GM23338 (cell line): ENCODE measurements around the gene IL16. TPM values are rescaled to one million over a fixed set of nuclear protein-coding genes. Genes with fewer than 3 reads are reported as not detected.

Experiments
- ATAC-seq: fragments of 200-7000 bp; cut with Tn5 transposase; 3 replicates; pipeline ENCODE4 v1.9.1; 2020
- DNase-seq: peaks from one replicate; pipeline ENCODE4 v3.0.0-alpha.2; 2015; ENCODE audit warnings: low spot score
- H2AFZ ChIP-seq: fragments of 200-600 bp; sonication (generic); 2 replicates; pipeline ENCODE4 v1.8.0; 2016; ENCODE audit warnings: antibody characterized with exemption, mild to moderate bottlenecking, moderate library complexity
- H3F3A ChIP-seq: fragments of 200-600 bp; sonication (generic); replicated peaks from 2 replicates; pipeline ENCODE4 v1.8.0; 2017; ENCODE audit warnings: antibody characterized with exemption, mixed run types, low read depth
- H3K27ac ChIP-seq: fragments of 200-600 bp; sonication (generic); 2 replicates; pipeline ENCODE4 v1.6.1; 2016; ENCODE audit warnings: low read depth
- H3K27me3 ChIP-seq: fragments of 200-600 bp; sonication (generic); 2 replicates; pipeline ENCODE4 v1.8.0; 2016; ENCODE audit warnings: mild to moderate bottlenecking, mixed run types, moderate library complexity; ENCODE audit not compliant: insufficient read depth
- H3K36me3 ChIP-seq: fragments of 200-600 bp; sonication (generic); 2 replicates; pipeline ENCODE4 v1.8.0; 2016; ENCODE audit warnings: mild to moderate bottlenecking; ENCODE audit not compliant: insufficient read depth
- H3K4me1 ChIP-seq: fragments of 200-600 bp; sonication (generic); 2 replicates; pipeline ENCODE4 v1.8.0; 2016; ENCODE audit warnings: mild to moderate bottlenecking, moderate library complexity; ENCODE audit not compliant: insufficient read depth
- H3K4me2 ChIP-seq: fragments of 200-600 bp; sonication (generic); 2 replicates; pipeline ENCODE4 v1.7.1; 2017; ENCODE audit warnings: mixed run types
- H3K4me3 ChIP-seq: fragments of 200-600 bp; sonication (generic); 2 replicates; pipeline ENCODE4 v1.6.1; 2016; ENCODE audit warnings: mixed run types
- H3K79me2 ChIP-seq: fragments of 200-600 bp; sonication (generic); replicated peaks from 2 replicates; pipeline ENCODE4 v1.8.0; 2017; ENCODE audit warnings: mild to moderate bottlenecking; ENCODE audit not compliant: insufficient read depth
- H3K9me2 ChIP-seq: fragments of 200-600 bp; sonication (generic); 2 replicates; pipeline ENCODE4 v1.8.0; 2017; ENCODE audit not compliant: insufficient read depth
- H4K20me1 ChIP-seq: fragments of 200-600 bp; sonication (generic); replicated peaks from 2 replicates; pipeline ENCODE4 v1.8.0; 2017; ENCODE audit warnings: mild to moderate bottlenecking; ENCODE audit not compliant: insufficient read depth
- H3K27ac Mint-ChIP-seq: 2 replicates; pipeline ENCODE4 v1.8.0; 2020; ENCODE audit warnings: inconsistent platforms, mild to moderate bottlenecking, moderate library complexity, mixed read lengths
- H3K27me3 Mint-ChIP-seq: 3 replicates; pipeline ENCODE4 v1.8.0; 2022; ENCODE audit warnings: low read depth, mild to moderate bottlenecking, moderate library complexity, mixed read lengths, inconsistent platforms; ENCODE audit not compliant: insufficient read depth, poor library complexity
- H3K36me3 Mint-ChIP-seq: 3 replicates; pipeline ENCODE4 v1.8.0; 2021; ENCODE audit warnings: low read depth, mild to moderate bottlenecking, inconsistent platforms, moderate library complexity, mixed read lengths
- H3K4me1 Mint-ChIP-seq: 3 replicates; pipeline ENCODE4 v1.8.0; 2020; ENCODE audit warnings: mild to moderate bottlenecking, inconsistent platforms, mixed read lengths
- H3K4me3 Mint-ChIP-seq: 3 replicates; pipeline ENCODE4 v1.8.0; 2021; ENCODE audit warnings: moderate library complexity, mild to moderate bottlenecking, inconsistent platforms, mixed read lengths
- H3K9me3 Mint-ChIP-seq: 3 replicates; pipeline ENCODE4 v1.8.0; 2020; ENCODE audit warnings: moderate library complexity, mild to moderate bottlenecking, inconsistent platforms, mixed read lengths
- EZH2 ChIP-seq: fragments of 200-600 bp; sonication (generic); IDR thresholded peaks from one replicate; pipeline ENCODE4 v1.8.0; 2017; ENCODE audit warnings: antibody characterized with exemption, mild to moderate bottlenecking, low read depth; ENCODE audit not compliant: unreplicated experiment
- EZH2phosphoT487 ChIP-seq: fragments of 200-600 bp; sonication (generic); IDR thresholded peaks from one replicate; pipeline ENCODE4 v1.8.1; 2018; ENCODE audit warnings: antibody characterized with exemption; ENCODE audit not compliant: unreplicated experiment
- JUNB ChIP-seq: IDR thresholded peaks from one replicate; pipeline ENCODE4 v1.6.1; 2016; ENCODE audit warnings: antibody characterized with exemption; ENCODE audit not compliant: unreplicated experiment
- POLR2AphosphoS5 ChIP-seq: IDR thresholded peaks from 2 replicates; pipeline ENCODE4 v1.6.1; 2016; ENCODE audit warnings: antibody characterized with exemption, low read depth
- ZNF114 ChIP-seq: fragments of 250-450 bp; sonication (Bioruptor Pico); IDR thresholded peaks from 2 replicates; pipeline ENCODE4 v1.5.0; 2020; ENCODE audit warnings: mild to moderate bottlenecking, moderate library complexity
- polyA plus RNA-seq: library from polyadenylated mRNA; unstranded; fragments of >200 nt; fragmentation: Nextera tagmentation; extraction: Ambion mirVana; gene quantifications from 2 replicates; pipeline ENCODE4 v1.2.1, GENCODE V29; 2016
- total RNA-seq: library from RNA; depleted of rRNA; stranded (reverse); fragments of >200 nt; shearing (Covaris generic); gene quantifications from 2 replicates; pipeline ENCODE4 v1.2.3, GENCODE V29; 2014
- TF ChIP-seq, protein P1 (sequence below): fragments of 250-450 bp; sonication (Bioruptor Pico); IDR thresholded peaks from 2 replicates; pipeline ENCODE4 v1.5.0; 2020; ENCODE audit warnings: mild to moderate bottlenecking, moderate library complexity
- TF ChIP-seq, protein P2 (sequence below): IDR thresholded peaks from one replicate; pipeline ENCODE4 v1.6.1; 2018; ENCODE audit warnings: antibody characterized with exemption; ENCODE audit not compliant: unreplicated experiment
- TF ChIP-seq, protein P3 (sequence below): IDR thresholded peaks from 2 replicates; pipeline ENCODE4 v1.6.1; 2016; ENCODE audit warnings: antibody characterized with exemption
- TF ChIP-seq, protein P4 (sequence below), 2 experiments: fragments of 200-600 bp in 1 of 2; sonication (generic) in 1 of 2; conservative IDR thresholded peaks; 2 replicates each; pipeline versions ENCODE4 v1.5.1 to v1.6.1; 2016 to 2017; ENCODE audit warnings: antibody characterized with exemption in 2 of 2, low read depth in 2 of 2, mild to moderate bottlenecking in 2 of 2, moderate library complexity in 1 of 2

Gene IL16
- total and polyA plus RNA-seq, 2 experiments from 2014 or later = 0.29 TPM; not detected in 1

DNA sequence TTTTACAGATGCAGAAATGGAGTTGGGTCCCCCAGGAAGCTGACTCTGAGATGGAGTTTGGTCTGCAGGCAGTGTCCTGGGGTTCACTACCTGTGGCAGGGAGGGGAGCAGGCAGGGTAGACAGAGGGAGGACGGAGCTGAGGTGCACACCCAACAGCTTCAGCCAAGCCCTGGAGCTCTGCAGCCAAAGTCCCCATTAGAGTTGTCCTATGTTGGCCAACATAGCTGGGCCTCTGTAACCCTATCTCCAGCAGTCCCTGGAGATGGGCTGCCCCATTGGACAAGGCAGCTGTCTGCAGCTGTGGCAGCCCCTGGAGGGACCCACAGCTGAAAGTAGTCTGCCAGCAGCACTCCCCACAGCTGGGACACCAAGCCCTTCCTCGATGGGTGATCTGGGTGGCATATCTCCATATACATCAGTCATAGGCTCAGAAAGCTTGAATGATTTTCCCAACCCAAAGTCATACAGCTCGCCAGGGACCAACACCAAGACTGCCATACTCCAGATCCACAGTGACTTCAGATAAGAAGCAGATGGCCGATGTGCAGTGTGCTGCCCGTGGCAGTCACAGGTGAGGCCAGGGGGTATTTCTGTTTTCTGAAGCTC, 95.3 kb downstream of the IL16 start:
- Mint-ChIP-seq H3K27ac (no peak overlapping the region), H3K36me3 (no peaks in the 10 kb centered on the region), H3K4me3 (no peak overlapping the region), H3K9me3 (no peaks in the 10 kb centered on the region), H3K4me1 (peaks cover 23% of the 10 kb centered on the region), H3K27me3 (peaks cover 7% of the 10 kb centered on the region)
- Histone ChIP-seq H4K20me1 (no peaks in the 10 kb centered on the region), H3K9me2 (no peaks in the 10 kb centered on the region), H3K4me3 (no peak overlapping the region), H3K4me1 (no peaks in the 10 kb centered on the region), H3K27ac (no peak overlapping the region), H3K4me2 (no peak overlapping the region), H3K36me3 (no peaks in the 10 kb centered on the region), H2AFZ (no peak overlapping the region), H3K27me3 (no peaks in the 10 kb centered on the region), H3K79me2 (no peaks in the 10 kb centered on the region), H3F3A (no peaks in the 10 kb centered on the region)
- ATAC-seq = no peak
- TF ChIP-seq ZNF114 (CRISPR knock-in tag) = no peak
- no peak for DNase-seq

DNA sequence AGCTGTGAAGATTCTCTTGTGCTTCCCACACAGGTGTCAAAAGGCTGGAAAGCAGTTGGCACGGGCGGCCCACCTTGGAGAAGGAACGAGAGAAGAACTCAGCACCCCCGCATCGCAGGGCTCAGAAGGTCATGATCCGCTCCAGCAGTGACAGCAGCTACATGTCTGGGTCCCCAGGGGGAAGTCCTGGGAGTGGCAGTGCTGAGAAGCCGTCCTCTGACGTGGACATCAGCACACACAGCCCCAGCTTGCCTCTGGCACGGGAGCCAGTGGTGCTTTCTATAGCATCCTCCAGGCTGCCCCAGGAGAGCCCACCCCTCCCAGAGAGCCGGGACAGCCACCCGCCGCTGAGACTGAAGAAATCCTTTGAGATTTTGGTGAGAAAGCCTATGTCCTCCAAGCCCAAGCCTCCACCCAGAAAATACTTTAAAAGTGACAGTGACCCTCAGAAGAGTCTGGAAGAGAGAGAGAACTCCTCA, 95.9 kb downstream of the IL16 start:
- Mint-ChIP-seq H3K27me3 (peaks cover 7% of the 10 kb centered on the region), H3K4me3 (no peak overlapping the region), H3K9me3 (no peaks in the 10 kb centered on the region), H3K36me3 (no peaks in the 10 kb centered on the region), H3K27ac (no peak overlapping the region), H3K4me1 (peaks cover 24% of the 10 kb centered on the region)
- H3K4me1 ChIP-seq = no peaks in the 10 kb centered on the region
- H3K4me3 ChIP-seq = no peak overlapping the region
- no peaks in the 10 kb centered on the region for H3K36me3 ChIP-seq
- no peak overlapping the region for H2AFZ ChIP-seq
- H3F3A ChIP-seq = no peaks in the 10 kb centered on the region
- no peaks in the 10 kb centered on the region for H3K79me2 ChIP-seq
- ATAC-seq (no peak), DNase-seq (no peak)
- no peaks in the 10 kb centered on the region for H4K20me1 ChIP-seq
- no peak overlapping the region for H3K4me2 ChIP-seq
- no peaks in the 10 kb centered on the region for H3K9me2 ChIP-seq
- H3K27ac ChIP-seq = no peak overlapping the region
- no peaks in the 10 kb centered on the region for H3K27me3 ChIP-seq
- TF ChIP-seq, protein P1, sequence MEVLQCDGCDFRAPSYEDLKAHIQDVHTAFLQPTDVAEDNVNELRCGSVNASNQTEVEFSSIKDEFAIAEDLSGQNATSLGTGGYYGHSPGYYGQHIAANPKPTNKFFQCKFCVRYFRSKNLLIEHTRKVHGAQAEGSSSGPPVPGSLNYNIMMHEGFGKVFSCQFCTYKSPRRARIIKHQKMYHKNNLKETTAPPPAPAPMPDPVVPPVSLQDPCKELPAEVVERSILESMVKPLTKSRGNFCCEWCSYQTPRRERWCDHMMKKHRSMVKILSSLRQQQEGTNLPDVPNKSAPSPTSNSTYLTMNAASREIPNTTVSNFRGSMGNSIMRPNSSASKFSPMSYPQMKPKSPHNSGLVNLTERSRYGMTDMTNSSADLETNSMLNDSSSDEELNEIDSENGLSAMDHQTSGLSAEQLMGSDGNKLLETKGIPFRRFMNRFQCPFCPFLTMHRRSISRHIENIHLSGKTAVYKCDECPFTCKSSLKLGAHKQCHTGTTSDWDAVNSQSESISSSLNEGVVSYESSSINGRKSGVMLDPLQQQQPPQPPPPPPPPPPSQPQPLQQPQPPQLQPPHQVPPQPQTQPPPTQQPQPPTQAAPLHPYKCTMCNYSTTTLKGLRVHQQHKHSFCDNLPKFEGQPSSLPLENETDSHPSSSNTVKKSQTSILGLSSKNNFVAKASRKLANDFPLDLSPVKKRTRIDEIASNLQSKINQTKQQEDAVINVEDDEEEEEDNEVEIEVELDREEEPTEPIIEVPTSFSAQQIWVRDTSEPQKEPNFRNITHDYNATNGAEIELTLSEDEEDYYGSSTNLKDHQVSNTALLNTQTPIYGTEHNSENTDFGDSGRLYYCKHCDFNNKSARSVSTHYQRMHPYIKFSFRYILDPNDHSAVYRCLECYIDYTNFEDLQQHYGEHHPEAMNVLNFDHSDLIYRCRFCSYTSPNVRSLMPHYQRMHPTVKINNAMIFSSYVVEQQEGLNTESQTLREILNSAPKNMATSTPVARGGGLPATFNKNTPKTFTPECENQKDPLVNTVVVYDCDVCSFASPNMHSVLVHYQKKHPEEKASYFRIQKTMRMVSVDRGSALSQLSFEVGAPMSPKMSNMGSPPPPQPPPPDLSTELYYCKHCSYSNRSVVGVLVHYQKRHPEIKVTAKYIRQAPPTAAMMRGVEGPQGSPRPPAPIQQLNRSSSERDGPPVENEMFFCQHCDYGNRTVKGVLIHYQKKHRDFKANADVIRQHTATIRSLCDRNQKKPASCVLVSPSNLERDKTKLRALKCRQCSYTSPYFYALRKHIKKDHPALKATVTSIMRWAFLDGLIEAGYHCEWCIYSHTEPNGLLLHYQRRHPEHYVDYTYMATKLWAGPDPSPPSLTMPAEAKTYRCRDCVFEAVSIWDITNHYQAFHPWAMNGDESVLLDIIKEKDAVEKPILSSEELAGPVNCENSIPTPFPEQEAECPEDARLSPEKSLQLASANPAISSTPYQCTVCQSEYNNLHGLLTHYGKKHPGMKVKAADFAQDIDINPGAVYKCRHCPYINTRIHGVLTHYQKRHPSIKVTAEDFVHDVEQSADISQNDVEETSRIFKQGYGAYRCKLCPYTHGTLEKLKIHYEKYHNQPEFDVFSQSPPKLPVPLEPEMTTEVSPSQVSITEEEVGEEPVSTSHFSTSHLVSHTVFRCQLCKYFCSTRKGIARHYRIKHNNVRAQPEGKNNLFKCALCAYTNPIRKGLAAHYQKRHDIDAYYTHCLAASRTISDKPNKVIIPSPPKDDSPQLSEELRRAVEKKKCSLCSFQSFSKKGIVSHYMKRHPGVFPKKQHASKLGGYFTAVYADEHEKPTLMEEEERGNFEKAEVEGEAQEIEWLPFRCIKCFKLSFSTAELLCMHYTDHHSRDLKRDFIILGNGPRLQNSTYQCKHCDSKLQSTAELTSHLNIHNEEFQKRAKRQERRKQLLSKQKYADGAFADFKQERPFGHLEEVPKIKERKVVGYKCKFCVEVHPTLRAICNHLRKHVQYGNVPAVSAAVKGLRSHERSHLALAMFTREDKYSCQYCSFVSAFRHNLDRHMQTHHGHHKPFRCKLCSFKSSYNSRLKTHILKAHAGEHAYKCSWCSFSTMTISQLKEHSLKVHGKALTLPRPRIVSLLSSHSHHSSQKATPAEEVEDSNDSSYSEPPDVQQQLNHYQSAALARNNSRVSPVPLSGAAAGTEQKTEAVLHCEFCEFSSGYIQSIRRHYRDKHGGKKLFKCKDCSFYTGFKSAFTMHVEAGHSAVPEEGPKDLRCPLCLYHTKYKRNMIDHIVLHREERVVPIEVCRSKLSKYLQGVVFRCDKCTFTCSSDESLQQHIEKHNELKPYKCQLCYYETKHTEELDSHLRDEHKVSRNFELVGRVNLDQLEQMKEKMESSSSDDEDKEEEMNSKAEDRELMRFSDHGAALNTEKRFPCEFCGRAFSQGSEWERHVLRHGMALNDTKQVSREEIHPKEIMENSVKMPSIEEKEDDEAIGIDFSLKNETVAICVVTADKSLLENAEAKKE = no peak
- TF ChIP-seq POLR2AphosphoS5 = no peak
- TF ChIP-seq, protein P2, sequence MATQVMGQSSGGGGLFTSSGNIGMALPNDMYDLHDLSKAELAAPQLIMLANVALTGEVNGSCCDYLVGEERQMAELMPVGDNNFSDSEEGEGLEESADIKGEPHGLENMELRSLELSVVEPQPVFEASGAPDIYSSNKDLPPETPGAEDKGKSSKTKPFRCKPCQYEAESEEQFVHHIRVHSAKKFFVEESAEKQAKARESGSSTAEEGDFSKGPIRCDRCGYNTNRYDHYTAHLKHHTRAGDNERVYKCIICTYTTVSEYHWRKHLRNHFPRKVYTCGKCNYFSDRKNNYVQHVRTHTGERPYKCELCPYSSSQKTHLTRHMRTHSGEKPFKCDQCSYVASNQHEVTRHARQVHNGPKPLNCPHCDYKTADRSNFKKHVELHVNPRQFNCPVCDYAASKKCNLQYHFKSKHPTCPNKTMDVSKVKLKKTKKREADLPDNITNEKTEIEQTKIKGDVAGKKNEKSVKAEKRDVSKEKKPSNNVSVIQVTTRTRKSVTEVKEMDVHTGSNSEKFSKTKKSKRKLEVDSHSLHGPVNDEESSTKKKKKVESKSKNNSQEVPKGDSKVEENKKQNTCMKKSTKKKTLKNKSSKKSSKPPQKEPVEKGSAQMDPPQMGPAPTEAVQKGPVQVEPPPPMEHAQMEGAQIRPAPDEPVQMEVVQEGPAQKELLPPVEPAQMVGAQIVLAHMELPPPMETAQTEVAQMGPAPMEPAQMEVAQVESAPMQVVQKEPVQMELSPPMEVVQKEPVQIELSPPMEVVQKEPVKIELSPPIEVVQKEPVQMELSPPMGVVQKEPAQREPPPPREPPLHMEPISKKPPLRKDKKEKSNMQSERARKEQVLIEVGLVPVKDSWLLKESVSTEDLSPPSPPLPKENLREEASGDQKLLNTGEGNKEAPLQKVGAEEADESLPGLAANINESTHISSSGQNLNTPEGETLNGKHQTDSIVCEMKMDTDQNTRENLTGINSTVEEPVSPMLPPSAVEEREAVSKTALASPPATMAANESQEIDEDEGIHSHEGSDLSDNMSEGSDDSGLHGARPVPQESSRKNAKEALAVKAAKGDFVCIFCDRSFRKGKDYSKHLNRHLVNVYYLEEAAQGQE = no peak
- TF ChIP-seq, protein P3, sequence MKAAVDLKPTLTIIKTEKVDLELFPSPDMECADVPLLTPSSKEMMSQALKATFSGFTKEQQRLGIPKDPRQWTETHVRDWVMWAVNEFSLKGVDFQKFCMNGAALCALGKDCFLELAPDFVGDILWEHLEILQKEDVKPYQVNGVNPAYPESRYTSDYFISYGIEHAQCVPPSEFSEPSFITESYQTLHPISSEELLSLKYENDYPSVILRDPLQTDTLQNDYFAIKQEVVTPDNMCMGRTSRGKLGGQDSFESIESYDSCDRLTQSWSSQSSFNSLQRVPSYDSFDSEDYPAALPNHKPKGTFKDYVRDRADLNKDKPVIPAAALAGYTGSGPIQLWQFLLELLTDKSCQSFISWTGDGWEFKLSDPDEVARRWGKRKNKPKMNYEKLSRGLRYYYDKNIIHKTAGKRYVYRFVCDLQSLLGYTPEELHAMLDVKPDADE = no peak
- TF ChIP-seq EZH2 = no peak
- TF ChIP-seq JUNB = no peak
- TF ChIP-seq, protein P4, sequence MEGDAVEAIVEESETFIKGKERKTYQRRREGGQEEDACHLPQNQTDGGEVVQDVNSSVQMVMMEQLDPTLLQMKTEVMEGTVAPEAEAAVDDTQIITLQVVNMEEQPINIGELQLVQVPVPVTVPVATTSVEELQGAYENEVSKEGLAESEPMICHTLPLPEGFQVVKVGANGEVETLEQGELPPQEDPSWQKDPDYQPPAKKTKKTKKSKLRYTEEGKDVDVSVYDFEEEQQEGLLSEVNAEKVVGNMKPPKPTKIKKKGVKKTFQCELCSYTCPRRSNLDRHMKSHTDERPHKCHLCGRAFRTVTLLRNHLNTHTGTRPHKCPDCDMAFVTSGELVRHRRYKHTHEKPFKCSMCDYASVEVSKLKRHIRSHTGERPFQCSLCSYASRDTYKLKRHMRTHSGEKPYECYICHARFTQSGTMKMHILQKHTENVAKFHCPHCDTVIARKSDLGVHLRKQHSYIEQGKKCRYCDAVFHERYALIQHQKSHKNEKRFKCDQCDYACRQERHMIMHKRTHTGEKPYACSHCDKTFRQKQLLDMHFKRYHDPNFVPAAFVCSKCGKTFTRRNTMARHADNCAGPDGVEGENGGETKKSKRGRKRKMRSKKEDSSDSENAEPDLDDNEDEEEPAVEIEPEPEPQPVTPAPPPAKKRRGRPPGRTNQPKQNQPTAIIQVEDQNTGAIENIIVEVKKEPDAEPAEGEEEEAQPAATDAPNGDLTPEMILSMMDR (conservative IDR thresholded peaks at IDR 0.05; ENCODE audit: low read depth in 2 of 2) = no peak
- TF ChIP-seq EZH2phosphoT487 = no peak
